ENCODE data around the gene SLC15A3.
"Not testable (repeated sequence)": the region's sequence is repeated elsewhere in the genome, so short reads cannot be mapped to it uniquely, and the experiment has no call there.

- not testable (repeated sequence) for TF ChIP-seq CTCF (IDR thresholded peaks at IDR 0.05); REST (IDR thresholded peaks at IDR 0.05; ENCODE audit: insufficient read depth in 1 of 2, low read depth in 2 of 2, low read length in 1 of 2); TCF7L2 (IDR thresholded peaks at IDR 0.05; ENCODE audit: low read depth, low read length)
These were observed 22.3 kb upstream of the SLC15A3 start for GRCh38 chr11:60974316-60974715.

Data from Panc1 (cell line).